GM12864 (cell line): ENCODE results near the gene KIF1C.

ENCODE experiments used
- DNase-seq: peaks from one replicate; pipeline ENCODE4 v3.0.0-alpha.2; 2011; ENCODE audit warnings: low read depth
- H3K4me3 ChIP-seq: 2 replicates; pipeline ENCODE4 v1.5.1; 2011; ENCODE audit warnings: mild to moderate bottlenecking, low read depth, low read length, control low read depth
- TF ChIP-seq, protein P1 (sequence below): IDR thresholded peaks from 2 replicates; pipeline ENCODE4 v1.5.1; 2011; ENCODE audit warnings: low read depth, mild to moderate bottlenecking, moderate library complexity, low read length, control low read depth, inconsistent platforms; ENCODE audit errors: missing control alignments

The KIF1C gene

GRCh38 chr17:4974115-4974670 lies 23.6 kb upstream of the KIF1C start:
- no peak overlapping the region for H3K4me3 ChIP-seq
- TF ChIP-seq, protein P1, sequence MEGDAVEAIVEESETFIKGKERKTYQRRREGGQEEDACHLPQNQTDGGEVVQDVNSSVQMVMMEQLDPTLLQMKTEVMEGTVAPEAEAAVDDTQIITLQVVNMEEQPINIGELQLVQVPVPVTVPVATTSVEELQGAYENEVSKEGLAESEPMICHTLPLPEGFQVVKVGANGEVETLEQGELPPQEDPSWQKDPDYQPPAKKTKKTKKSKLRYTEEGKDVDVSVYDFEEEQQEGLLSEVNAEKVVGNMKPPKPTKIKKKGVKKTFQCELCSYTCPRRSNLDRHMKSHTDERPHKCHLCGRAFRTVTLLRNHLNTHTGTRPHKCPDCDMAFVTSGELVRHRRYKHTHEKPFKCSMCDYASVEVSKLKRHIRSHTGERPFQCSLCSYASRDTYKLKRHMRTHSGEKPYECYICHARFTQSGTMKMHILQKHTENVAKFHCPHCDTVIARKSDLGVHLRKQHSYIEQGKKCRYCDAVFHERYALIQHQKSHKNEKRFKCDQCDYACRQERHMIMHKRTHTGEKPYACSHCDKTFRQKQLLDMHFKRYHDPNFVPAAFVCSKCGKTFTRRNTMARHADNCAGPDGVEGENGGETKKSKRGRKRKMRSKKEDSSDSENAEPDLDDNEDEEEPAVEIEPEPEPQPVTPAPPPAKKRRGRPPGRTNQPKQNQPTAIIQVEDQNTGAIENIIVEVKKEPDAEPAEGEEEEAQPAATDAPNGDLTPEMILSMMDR = no peak
- no peak for DNase-seq

- DNase-seq = no peak
- H3K4me3 ChIP-seq = no peak overlapping the region
- TF ChIP-seq, protein P1 = no peak
Observed at GRCh38 chr17:4978726-4979125, 19.0 kb upstream of the KIF1C start.

DNA sequence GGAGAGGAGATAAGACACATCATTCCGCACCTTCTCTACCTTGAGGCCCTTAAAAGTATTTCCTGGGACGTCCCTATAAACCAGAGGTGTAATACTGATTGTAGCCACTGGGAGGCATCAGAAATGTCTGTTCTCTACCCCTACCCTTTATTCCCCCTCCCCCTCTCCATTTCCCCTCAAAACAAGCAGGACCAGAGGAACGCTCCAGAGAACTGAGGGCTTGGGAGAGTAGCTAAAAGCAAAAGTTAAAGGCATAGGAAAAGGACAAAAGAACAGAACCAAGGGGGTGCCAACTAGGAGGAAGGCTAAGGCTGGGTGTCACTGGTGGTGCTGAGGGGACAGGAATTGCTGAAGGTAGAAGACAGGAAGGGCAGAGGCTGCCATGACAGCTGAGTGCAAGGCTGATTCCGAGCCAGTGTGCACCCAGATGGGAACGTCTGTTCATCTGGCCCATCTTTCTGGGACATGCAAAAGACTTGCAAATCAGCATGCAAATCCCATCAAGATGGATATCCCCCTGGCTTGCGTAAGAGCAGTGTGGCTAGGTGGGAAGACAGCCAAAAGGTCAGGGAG lies 17.0 kb upstream of the KIF1C start:
- TF ChIP-seq, protein P1 = peak; percentile 84
- no peak for DNase-seq
- no peak overlapping the region for H3K4me3 ChIP-seq

GRCh38 chr17:4982305-4982704 lies 15.4 kb upstream of the KIF1C start:
- TF ChIP-seq, protein P1 = no peak
- no peak overlapping the region for H3K4me3 ChIP-seq
- no peak for DNase-seq

- DNase-seq = no peak
- TF ChIP-seq, protein P1 = no peak
- peak overlapping the region; percentile 97 for H3K4me3 ChIP-seq
Observed at GRCh38 chr17:4986403-4986802, 11.3 kb upstream of the KIF1C start.

DNA sequence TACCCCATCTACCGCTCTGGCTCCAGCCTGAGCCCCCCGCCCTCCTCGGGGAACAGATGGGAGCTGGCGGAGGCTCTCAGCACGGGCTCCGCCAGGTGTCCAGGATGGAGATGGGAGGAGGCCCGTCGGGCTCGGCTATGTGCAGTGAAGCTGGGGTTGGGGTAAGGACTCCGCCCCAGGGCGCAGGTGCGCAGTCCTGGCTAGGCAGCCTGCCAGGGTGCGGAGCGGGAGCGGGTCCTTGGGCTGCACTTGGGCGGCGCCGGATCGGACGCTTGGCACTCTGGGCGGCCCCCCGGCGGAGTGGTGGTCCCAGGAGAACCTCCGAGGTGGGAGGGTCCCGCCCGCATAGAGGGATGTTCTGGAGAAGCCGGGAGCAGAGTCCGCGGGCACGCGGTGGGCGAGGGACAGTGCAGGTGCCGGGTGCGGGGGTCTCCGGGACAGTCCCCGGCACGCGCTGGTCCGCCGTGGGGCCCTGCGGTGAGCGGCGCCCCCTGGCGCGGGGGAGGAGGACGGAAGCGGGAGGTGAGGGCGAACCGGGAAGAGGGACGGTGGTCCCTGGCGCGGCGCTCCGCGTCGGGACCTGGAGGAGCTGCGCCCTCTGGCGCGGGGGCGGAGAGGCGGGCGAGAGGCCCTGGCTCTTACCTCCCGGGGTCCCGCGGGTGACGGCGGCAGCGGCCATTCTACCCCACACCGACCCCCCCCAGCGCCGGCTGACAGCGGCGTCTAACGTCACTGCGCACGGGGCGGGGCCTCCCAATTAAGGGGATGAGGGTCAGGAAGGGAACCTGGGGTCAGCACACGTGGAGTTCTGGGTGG lies 10.6 kb upstream of the KIF1C start, which contains the start of gene CAMTA2:
Gene CAMTA2 (minus strand): TSS at position 725 of the 816 bp plus-strand sequence. CDS start 1,453 bp downstream, outside the sequence.
- TF ChIP-seq, protein P1 = peak; percentile 71
- H3K4me3 ChIP-seq = peak within 1 kb of the TSS; percentile 97
- no peak for DNase-seq
